C4-2B (cell line): ENCODE results near the gene NEK9.

ENCODE experiments used
- H3K27ac ChIP-seq: fragments of 450-650 bp; 2 replicates; pipeline ENCODE4 v1.5.1; 2017
- CTCF ChIP-seq: fragments of 450-650 bp; conservative IDR thresholded peaks from 2 replicates; pipeline ENCODE4 v1.5.1; 2017; ENCODE audit warnings: mild to moderate bottlenecking
- ZFX ChIP-seq: fragments of 450-650 bp; IDR thresholded peaks from 2 replicates; pipeline ENCODE4 v1.6.1; 2017

Gene NEK9

GRCh38 chr14:75046899-75047298 is 79.9 kb downstream of the NEK9 start:
- TF ChIP-seq ZFX (no peak), CTCF (no peak)

DNA sequence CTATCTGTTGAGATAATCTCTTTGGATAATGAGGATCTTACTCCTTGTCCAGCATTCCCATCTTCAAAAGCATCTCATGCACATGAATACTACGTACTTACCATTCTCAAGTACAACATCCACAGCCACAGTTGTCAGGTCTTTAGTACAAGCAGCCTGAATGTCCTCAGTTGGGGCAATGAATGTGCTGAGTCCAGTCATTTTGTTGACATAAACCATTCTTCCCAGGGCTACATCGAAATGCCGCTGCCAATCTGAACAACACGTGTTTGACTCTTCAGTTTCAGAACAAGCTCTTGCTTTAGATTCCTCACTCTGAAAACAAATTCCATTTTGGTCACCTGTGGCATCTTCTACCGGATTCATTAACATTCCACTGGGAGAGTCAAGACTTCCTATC is 80.6 kb downstream of the NEK9 start:
- no peak overlapping the region for H3K27ac ChIP-seq
- TF ChIP-seq CTCF (no peak), ZFX (no peak)

More at GRCh38 chr14:75046899-75047298, 79.9 kb downstream of the NEK9 start:
- no peak overlapping the region for H3K27ac ChIP-seq

GRCh38 chr14:75044752-75045151 is 82.1 kb downstream of the NEK9 start:
- no peak for TF ChIP-seq CTCF
- no peak for TF ChIP-seq ZFX
- H3K27ac ChIP-seq = no peak overlapping the region

GRCh38 chr14:75044322-75044721 is 82.5 kb downstream of the NEK9 start:
- TF ChIP-seq ZFX = no peak
- TF ChIP-seq CTCF = no peak
- no peak overlapping the region for H3K27ac ChIP-seq

DNA sequence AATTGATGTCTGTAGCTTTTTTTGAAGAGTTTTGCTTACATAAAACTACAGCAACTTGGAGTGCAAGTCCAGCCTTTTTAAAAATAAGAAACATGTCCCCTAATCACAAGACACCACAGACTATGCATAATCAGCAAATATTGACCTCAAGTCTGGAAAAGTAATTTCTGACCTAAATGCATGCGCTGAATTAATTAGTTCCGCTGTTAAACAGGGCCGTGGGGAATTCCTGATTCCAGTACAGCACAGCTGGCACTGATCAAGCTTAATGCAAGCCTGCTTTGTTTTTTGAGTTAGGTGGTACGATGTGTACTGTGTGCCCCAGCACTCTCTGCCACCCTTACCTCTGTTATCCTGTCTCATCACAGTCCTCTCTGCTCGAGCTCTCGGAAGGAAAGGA is 84.8 kb downstream of the NEK9 start:
- H3K27ac ChIP-seq = no peak overlapping the region
- TF ChIP-seq CTCF (no peak), ZFX (no peak)

GRCh38 chr14:75041613-75042012 is 85.2 kb downstream of the NEK9 start:
- TF ChIP-seq ZFX = no peak
- TF ChIP-seq CTCF = no peak
- H3K27ac ChIP-seq = no peak overlapping the region

DNA sequence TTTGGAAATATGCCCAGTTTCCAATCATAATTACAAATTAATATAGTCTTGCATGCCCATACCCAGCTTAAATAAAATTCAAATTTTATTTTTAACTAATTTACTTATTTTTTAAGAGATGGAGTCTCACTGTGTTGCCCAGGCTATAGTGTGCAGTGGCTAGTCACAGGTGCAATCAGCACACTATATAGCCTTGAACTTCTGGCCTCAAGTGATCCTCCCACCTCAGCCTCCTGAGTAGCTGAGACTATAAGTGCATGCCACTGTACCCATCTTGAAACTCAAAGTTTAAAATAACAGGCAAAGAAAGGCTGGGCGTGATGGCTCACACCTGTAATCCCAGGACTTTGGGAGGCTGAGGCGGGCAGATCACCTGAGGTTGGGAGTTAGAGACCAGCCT is 85.9 kb downstream of the NEK9 start:
- no peak overlapping the region for H3K27ac ChIP-seq
- no peak for TF ChIP-seq ZFX
- no peak for TF ChIP-seq CTCF
